ENCODE results near the gene ANKDD1B. TPM values are rescaled to one million over a fixed set of nuclear protein-coding genes. Genes with fewer than 3 reads are reported as not detected.
"Not testable (repeated sequence)": the region's sequence is repeated elsewhere in the genome, so short reads cannot be mapped to it uniquely, and the experiment has no call there.

Gene ANKDD1B
- total and polyA plus RNA-seq, 5 donors = 0.11 to 0.71 (median 0.36) TPM

GRCh38 chr5:75600535-75600934 lies 10.7 kb upstream of the ANKDD1B start:
- Histone ChIP-seq H3K4me3 (ENCODE audit: low read length) (no peak overlapping the region), H3K4me1 (ENCODE audit: control insufficient read depth, insufficient read depth, low read length) (peaks cover 2% of the 10 kb centered on the region), H3K27ac (ENCODE audit: low read length) (no peak overlapping the region), H3K27me3 (ENCODE audit: control insufficient read depth, insufficient read depth) (no peaks in the 10 kb centered on the region), H3K9me3 (ENCODE audit: control insufficient read depth, low read length) (no peaks in the 10 kb centered on the region)
- DNase-seq (no peak), ATAC-seq (no peak)
- intact Hi-C loops (cut with DNase I) = no loop called here

DNA sequence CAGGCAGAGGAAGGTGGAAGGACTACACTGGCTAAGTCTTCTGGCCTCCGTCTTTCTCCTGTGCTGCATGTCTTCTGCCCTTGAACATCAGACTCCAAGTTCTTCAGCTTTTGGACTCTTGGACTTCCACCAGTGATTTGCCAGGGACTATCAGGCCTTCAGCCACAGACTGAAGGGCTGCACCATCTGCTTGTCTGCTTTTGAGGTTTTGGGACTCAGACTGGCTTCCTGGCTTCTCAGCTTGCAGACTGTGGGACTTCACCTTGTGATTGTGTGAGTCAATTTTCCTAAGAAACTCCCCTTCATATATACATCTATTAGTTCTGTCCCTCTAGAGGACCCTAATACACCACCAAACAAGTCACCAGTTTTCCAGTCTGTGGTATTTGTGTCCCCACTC lies 9.7 kb upstream of the ANKDD1B start:
- H3K9me3 ChIP-seq (ENCODE audit: control insufficient read depth, low read length) = no peaks in the 10 kb centered on the region
- DNase-seq (no peak), ATAC-seq (no peak)
- no peaks in the 10 kb centered on the region for H3K27me3 ChIP-seq (ENCODE audit: control insufficient read depth, insufficient read depth)
- intact Hi-C loops (cut with DNase I) = no loop called here
- H3K4me3 ChIP-seq (ENCODE audit: low read length) = no peak overlapping the region
- H3K27ac ChIP-seq (ENCODE audit: low read length) = no peak overlapping the region
- WGBS = 93% methylated on average over 1 of the region's 1 CpG
- peaks cover 2% of the 10 kb centered on the region for H3K4me1 ChIP-seq (ENCODE audit: control insufficient read depth, insufficient read depth, low read length)

- no peak for ATAC-seq
- H3K4me1 ChIP-seq (ENCODE audit: control insufficient read depth, insufficient read depth, low read length) = peaks cover 2% of the 10 kb centered on the region
- intact Hi-C loops (cut with DNase I) = no loop called here
- no peaks in the 10 kb centered on the region for H3K27me3 ChIP-seq (ENCODE audit: control insufficient read depth, insufficient read depth)
- 93% methylated on average over 3 of the region's 3 CpGs for WGBS
- no peaks in the 10 kb centered on the region for H3K9me3 ChIP-seq (ENCODE audit: control insufficient read depth, low read length)
- H3K4me3 ChIP-seq (ENCODE audit: low read length) = no peak overlapping the region
- DNase-seq = no peak
- no peak overlapping the region for H3K27ac ChIP-seq (ENCODE audit: low read length)
Measured at GRCh38 chr5:75601996-75602395, 9.3 kb upstream of the ANKDD1B start.

DNA sequence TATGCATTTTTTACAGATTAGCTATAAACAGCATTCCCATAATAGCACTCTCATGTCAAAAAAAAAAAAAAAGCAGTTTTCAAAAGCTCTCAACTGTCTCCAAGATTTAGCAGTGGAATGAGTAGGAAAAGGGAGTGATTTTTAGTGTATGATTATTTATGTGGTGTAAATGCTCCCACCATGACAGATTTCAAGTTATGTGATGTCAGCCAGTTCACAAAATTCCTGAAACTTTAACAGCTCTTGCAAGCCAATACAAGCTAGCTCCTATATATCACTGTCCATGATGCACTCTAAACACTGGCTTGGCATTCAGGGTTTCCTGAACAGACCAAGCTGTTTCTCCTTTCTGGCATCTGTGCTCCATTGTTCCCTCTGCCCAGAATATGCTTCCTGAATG lies 7.9 kb upstream of the ANKDD1B start:
- DNase-seq = no peak
- intact Hi-C loops (cut with DNase I) = no loop called here
- peaks cover 2% of the 10 kb centered on the region for H3K4me1 ChIP-seq (ENCODE audit: control insufficient read depth, insufficient read depth, low read length)
- no peak for ATAC-seq
- H3K4me3 ChIP-seq (ENCODE audit: low read length) = no peak overlapping the region
- H3K9me3 ChIP-seq (ENCODE audit: control insufficient read depth, low read length) = no peaks in the 10 kb centered on the region
- no peaks in the 10 kb centered on the region for H3K27me3 ChIP-seq (ENCODE audit: control insufficient read depth, insufficient read depth)
- no peak overlapping the region for H3K27ac ChIP-seq (ENCODE audit: low read length)

GRCh38 chr5:75603821-75604220 lies 7.4 kb upstream of the ANKDD1B start:
- no peaks in the 10 kb centered on the region for H3K27me3 ChIP-seq (ENCODE audit: control insufficient read depth, insufficient read depth)
- peaks cover 2% of the 10 kb centered on the region for H3K4me1 ChIP-seq (ENCODE audit: control insufficient read depth, insufficient read depth, low read length)
- ATAC-seq (no peak), DNase-seq (no peak)
- intact Hi-C loops (cut with DNase I) = no loop called here
- H3K9me3 ChIP-seq (ENCODE audit: control insufficient read depth, low read length) = no peaks in the 10 kb centered on the region
- WGBS = 43% methylated on average over 2 of the region's 2 CpGs
- H3K4me3 ChIP-seq (ENCODE audit: low read length) = no peak overlapping the region
- H3K27ac ChIP-seq (ENCODE audit: low read length) = no peak overlapping the region

DNA sequence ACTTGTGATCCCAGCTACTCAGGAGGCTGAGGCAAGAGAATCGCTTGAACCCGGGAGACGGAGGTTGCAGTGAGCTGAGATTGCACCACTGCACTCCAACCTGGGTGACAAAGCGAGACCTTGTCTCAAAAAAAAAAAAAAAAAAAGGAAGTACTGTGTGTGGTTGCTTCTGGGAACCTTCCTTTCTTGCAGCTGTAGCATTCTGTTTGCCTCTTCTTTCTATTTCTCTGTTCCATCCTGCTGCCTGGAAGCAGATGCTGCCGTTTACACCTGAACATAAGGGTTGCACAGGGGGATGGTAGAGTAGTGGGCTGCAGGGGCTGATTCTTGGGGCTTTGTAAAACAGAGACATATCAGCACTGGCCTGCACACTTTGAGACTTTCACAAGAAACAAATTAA lies 3.9 kb upstream of the ANKDD1B start:
- ATAC-seq = not testable (repeated sequence)

DNA sequence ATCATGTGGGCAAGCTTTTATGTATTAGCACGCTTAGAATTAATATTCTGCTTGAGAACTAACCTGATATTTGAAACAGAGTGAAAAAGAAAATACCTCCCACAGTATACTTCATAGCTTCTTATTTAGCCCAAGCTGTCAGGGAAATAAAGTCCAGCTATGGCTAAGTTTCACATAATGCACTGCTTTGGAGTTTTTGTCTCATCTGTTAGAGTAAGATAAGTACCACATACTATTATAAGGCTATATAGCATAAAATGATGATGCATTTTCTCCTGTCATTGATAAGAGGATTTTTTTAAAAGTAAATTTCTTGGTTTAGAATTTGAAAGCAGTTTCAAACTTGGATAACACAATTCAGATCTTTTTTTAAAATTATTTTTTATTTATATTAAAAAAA lies 2.4 kb upstream of the ANKDD1B start:
- WGBS = 96% methylated on average over 1 of the region's 1 CpG
- ATAC-seq (no peak), DNase-seq (no peak)
- H3K27me3 ChIP-seq (ENCODE audit: control insufficient read depth, insufficient read depth) = no peaks in the 10 kb centered on the region
- peaks cover 5% of the 10 kb centered on the region for H3K4me1 ChIP-seq (ENCODE audit: control insufficient read depth, insufficient read depth, low read length)
- no peaks in the 10 kb centered on the region for H3K9me3 ChIP-seq (ENCODE audit: control insufficient read depth, low read length)
- intact Hi-C loops (cut with DNase I) = no loop called here
- no peak overlapping the region for H3K27ac ChIP-seq (ENCODE audit: low read length)
- H3K4me3 ChIP-seq (ENCODE audit: low read length) = no peak overlapping the region

More for the DNA sequence above, 3.9 kb upstream of the ANKDD1B start:
- DNase-seq; H3K4me1 ChIP-seq (ENCODE audit: control insufficient read depth, insufficient read depth, low read length); H3K27ac ChIP-seq (ENCODE audit: low read length); H3K27me3 ChIP-seq (ENCODE audit: control insufficient read depth, insufficient read depth); H3K9me3 ChIP-seq (ENCODE audit: control insufficient read depth, low read length); H3K4me3 ChIP-seq (ENCODE audit: low read length); intact Hi-C loops (cut with DNase I): not testable (repeated sequence)
- WGBS = 89% methylated on average over 5 of the region's 5 CpGs

GRCh38 chr5:75610201-75610600 lies 1.1 kb upstream of the ANKDD1B start:
- Histone ChIP-seq H3K27ac (ENCODE audit: low read length) (no peak overlapping the region), H3K27me3 (ENCODE audit: control insufficient read depth, insufficient read depth) (no peaks in the 10 kb centered on the region), H3K9me3 (ENCODE audit: control insufficient read depth, low read length) (no peaks in the 10 kb centered on the region), H3K4me1 (ENCODE audit: control insufficient read depth, insufficient read depth, low read length) (peaks cover 3% of the 10 kb centered on the region), H3K4me3 (ENCODE audit: low read length) (no peak overlapping the region)
- no peak for DNase-seq
- no peak for ATAC-seq
- WGBS = 94% methylated on average over 5 of the region's 5 CpGs
- intact Hi-C loops (cut with DNase I) = no loop called here

- intact Hi-C loops (cut with DNase I); H3K4me1 ChIP-seq (ENCODE audit: control insufficient read depth, insufficient read depth, low read length); ATAC-seq; H3K9me3 ChIP-seq (ENCODE audit: control insufficient read depth, low read length); H3K27ac ChIP-seq (ENCODE audit: low read length); DNase-seq; H3K27me3 ChIP-seq (ENCODE audit: control insufficient read depth, insufficient read depth): not testable (repeated sequence)
- H3K4me3 ChIP-seq (ENCODE audit: low read length) = peak overlapping the region; percentile 70
- WGBS = 25% methylated on average over 11 of the region's 11 CpGs
Measured at GRCh38 chr5:75610859-75611310, 368 bp upstream of the ANKDD1B start.

DNA sequence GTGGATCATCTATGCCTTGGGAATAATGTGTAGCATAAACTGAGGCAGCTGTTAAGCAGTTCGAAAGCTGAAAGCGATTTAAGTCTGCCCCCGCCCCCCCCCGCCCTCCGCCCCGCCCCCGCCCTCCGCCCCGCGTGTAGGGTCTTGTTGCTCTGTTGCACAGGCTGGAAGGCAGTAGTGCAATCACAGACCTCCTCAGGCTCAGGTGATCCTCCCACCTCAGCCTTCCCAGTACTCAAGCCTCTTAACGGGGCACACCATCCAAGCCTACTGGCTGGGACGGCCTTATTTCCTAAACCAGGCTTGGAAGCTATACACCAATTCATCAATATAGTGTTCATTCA lies 945 bp downstream of the ANKDD1B start:
- 33% methylated on average over 12 of the region's 12 CpGs for WGBS
- no peaks in the 10 kb centered on the region for H3K27me3 ChIP-seq (ENCODE audit: control insufficient read depth, insufficient read depth)
- no peak overlapping the region for H3K27ac ChIP-seq (ENCODE audit: low read length)
- no peaks in the 10 kb centered on the region for H3K9me3 ChIP-seq (ENCODE audit: control insufficient read depth, low read length)
- DNase-seq (peak in 1 of 3 donors; percentile 14), ATAC-seq (peak in 1 of 2 donors; percentile 24)
- H3K4me3 ChIP-seq (ENCODE audit: low read length) = peak overlapping the region; percentile 70
- peaks cover 3% of the 10 kb centered on the region for H3K4me1 ChIP-seq (ENCODE audit: control insufficient read depth, insufficient read depth, low read length)
- intact Hi-C loops (cut with DNase I) = no loop called here

GRCh38 chr5:75612901-75613300 lies 1.6 kb downstream of the ANKDD1B start:
- Histone ChIP-seq H3K4me1 (ENCODE audit: control insufficient read depth, insufficient read depth, low read length) (peaks cover 3% of the 10 kb centered on the region), H3K27me3 (ENCODE audit: control insufficient read depth, insufficient read depth) (no peaks in the 10 kb centered on the region), H3K4me3 (ENCODE audit: low read length) (no peak overlapping the region), H3K9me3 (ENCODE audit: control insufficient read depth, low read length) (no peaks in the 10 kb centered on the region), H3K27ac (ENCODE audit: low read length) (no peak overlapping the region)
- 98% methylated on average over 3 of the region's 3 CpGs for WGBS
- DNase-seq (no peak), ATAC-seq (no peak)
- intact Hi-C loops (cut with DNase I) = no loop called here

DNA sequence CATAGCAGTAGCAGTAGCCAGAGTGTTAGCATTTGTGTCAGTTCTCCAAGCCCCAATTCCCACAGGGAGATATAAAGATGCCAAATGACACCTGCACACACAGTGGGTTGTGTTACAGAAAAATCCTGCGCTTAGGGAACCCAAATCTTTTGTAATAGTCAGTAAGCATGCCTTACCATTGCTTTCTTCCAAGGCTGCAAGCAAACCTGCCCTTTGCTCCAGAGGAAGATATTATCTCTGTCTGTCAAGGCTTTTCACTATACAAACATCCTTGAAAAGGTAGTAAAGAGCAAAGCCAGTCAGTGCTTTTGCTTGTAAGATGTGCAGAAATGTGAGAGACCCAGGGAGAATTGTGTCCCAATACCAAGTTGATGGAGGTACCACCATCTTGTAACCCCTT lies 2.9 kb downstream of the ANKDD1B start:
- DNase-seq (no peak), ATAC-seq (no peak)
- Histone ChIP-seq H3K27me3 (ENCODE audit: control insufficient read depth, insufficient read depth) (no peaks in the 10 kb centered on the region), H3K4me3 (ENCODE audit: low read length) (no peak overlapping the region), H3K4me1 (ENCODE audit: control insufficient read depth, insufficient read depth, low read length) (peaks cover 3% of the 10 kb centered on the region), H3K9me3 (ENCODE audit: control insufficient read depth, low read length) (no peaks in the 10 kb centered on the region), H3K27ac (ENCODE audit: low read length) (no peak overlapping the region)
- WGBS = 98% methylated on average over 1 of the region's 1 CpG
- intact Hi-C loops (cut with DNase I) = no loop called here

Measured in right cardiac atrium (tissue), 5 donors.